Gastrocnemius medialis (tissue), 4 donors: ENCODE measurements around the gene IQCK.

ENCODE experiments used
- POLR2A ChIP-seq, 2 donors: fragments of 450-650 bp; IDR thresholded peaks; one replicate each; pipeline ENCODE4 v1.6.1; 2017; ENCODE audit warnings: antibody characterized with exemption in 2 of 2, mild to moderate bottlenecking in 2 of 2, moderate library complexity in 2 of 2
- TF ChIP-seq, protein P1 (sequence below), 5 experiments: fragments of 450-650 bp in 3 of 5; fragments of 200-600 bp in 2 of 5; sonication (generic) in 2 of 5; IDR thresholded peaks in 4 of 5; conservative IDR thresholded peaks in 1 of 5; 1 replicate in 4 of 5; 2 replicates in 1 of 5; pipeline ENCODE4 v1.5.1; 2016 to 2019; ENCODE audit warnings: antibody characterized with exemption in 5 of 5, mild to moderate bottlenecking in 3 of 5, moderate library complexity in 3 of 5

DNA sequence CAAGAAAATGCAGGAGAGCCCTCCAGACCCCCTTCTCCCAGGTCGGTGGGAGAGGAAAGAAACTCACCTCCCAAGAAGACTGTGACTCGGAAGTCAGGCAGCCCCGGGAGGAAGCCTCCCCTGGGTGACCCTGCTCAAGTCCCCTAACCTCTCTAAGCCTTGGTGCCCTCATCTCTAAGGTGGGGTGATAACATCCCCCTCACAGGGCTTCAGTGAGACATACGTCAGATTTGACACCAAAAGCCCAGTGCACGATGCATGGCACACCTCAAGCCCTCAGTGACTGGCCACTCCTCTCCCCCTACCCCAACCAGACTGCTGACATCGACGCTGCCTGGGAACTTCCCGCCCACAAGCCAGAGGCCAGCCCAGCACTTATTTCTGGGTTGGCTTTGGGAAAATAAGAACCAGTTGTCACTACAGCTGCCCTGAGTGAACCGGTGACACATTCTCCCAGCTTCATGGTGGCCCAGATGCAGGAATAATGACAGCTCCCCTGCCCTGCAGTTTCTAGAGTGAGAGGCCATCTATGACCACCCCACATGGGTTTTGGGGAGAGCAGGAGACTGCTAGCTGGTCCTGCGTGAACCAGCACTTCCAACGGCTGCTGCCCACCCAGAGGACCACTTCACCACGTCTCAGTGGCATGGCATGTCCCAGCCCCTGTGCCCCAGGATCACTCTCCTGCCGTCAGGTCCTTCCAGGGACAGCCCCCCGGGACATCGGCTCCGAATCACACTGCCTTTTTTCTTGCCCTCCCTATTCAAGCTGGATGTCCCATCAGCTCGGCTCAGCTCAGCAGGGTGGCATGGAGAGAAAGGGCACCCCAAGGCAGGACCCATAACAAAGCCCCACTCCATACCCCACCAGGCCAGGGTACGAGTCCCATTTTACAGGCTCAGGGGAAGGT, 9.5 kb upstream of the IQCK start:
- TF ChIP-seq, protein P1, sequence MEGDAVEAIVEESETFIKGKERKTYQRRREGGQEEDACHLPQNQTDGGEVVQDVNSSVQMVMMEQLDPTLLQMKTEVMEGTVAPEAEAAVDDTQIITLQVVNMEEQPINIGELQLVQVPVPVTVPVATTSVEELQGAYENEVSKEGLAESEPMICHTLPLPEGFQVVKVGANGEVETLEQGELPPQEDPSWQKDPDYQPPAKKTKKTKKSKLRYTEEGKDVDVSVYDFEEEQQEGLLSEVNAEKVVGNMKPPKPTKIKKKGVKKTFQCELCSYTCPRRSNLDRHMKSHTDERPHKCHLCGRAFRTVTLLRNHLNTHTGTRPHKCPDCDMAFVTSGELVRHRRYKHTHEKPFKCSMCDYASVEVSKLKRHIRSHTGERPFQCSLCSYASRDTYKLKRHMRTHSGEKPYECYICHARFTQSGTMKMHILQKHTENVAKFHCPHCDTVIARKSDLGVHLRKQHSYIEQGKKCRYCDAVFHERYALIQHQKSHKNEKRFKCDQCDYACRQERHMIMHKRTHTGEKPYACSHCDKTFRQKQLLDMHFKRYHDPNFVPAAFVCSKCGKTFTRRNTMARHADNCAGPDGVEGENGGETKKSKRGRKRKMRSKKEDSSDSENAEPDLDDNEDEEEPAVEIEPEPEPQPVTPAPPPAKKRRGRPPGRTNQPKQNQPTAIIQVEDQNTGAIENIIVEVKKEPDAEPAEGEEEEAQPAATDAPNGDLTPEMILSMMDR (IDR thresholded peaks at IDR 0.05 in 4 of 5, conservative IDR thresholded peaks at IDR 0.05 in 1 of 5), result no peak
- no peak for TF ChIP-seq POLR2A (IDR thresholded peaks at IDR 0.05)
